IPS DF 4.7 (cell line): ENCODE measurements around the gene NR6A1.

ENCODE experiments used
- DNase-seq: peaks from one replicate; pipeline ENCODE4 v3.0.0-alpha.2; 2013; ENCODE audit warnings: low spot score; ENCODE audit errors: extremely low read depth

NR6A1 gene

DNA sequence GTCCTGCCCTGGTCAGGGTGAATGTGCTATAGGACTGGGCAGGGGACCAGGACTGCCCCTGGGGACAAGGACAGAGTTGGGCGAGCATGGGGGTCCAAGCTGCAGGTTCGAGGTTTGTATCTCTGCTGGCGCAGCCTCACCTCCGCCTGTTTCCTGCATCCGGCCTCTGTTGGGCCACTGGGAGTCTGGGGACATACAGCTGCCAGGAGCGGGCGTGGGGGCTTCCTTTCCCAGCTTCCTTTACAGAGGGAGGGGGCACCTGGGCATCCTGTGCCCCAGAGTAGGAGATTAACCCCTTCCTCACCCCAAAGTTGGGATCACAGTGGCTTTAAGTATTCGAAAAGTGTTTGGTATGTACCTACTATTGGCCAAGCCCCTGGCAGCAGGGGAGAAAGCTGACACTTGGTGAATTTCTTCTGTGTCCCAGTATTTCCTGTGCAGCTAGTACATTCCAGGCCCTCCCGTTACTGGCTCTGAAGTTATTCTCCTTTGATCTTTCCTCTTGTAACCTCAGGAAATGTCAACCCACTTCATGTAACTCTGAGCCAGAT is 24.8 kb upstream of the NR6A1 start:
- no peak for DNase-seq

- DNase-seq, result no peak
Measured at GRCh38 chr9:124794902-124795491, 23.9 kb upstream of the NR6A1 start.

DNA sequence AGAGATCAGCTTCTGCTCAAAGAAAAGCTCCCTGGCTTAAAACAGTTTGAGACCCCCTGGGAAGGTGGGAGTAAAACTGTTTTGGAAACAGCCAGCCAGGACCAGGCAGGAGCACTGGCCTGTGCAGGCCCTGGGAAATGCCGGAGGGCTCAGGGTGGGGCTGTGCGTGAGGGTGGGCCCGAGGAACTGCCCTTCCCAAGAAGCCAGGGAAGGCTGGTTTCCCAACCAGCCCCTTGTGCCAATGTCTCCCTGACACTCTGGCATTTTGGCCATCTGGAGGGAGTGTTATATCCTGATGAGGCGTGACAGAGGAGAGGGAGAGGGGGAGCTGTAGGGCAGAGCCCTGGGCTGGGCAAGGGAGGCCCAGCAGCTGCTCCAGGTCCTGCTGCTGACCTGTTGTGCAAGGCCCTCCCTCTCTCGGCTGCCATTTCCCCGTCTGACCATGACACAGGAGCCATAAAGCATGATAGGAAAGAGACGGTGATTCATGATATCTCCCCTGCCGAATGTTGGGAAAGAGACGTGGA is 22.0 kb upstream of the NR6A1 start:
- no peak for DNase-seq

- DNase-seq, result no peak
Measured at GRCh38 chr9:124792257-124793014, 21.3 kb upstream of the NR6A1 start.

GRCh38 chr9:124790801-124791505 is 19.8 kb upstream of the NR6A1 start:
- DNase-seq, result no peak

DNA sequence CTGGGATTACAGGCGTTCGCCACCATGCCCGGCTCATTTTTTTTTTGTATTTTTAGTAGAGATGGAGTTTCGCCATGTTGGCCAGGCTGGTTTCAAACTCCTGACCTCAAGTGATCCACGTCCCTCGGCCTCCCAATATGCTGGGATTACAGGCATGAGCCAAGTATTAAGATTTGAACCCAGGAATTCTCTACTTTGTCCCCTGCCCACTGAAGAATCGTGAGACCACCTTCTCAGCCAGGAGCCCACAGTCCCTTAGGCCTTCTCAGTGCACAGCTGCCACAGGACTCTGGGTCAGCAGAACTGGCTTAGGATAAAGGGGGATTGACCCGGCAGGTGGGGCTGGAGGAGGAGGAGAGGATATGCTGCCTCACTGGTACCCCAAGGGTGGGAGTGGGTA is 19.2 kb upstream of the NR6A1 start:
- no peak for DNase-seq

DNA sequence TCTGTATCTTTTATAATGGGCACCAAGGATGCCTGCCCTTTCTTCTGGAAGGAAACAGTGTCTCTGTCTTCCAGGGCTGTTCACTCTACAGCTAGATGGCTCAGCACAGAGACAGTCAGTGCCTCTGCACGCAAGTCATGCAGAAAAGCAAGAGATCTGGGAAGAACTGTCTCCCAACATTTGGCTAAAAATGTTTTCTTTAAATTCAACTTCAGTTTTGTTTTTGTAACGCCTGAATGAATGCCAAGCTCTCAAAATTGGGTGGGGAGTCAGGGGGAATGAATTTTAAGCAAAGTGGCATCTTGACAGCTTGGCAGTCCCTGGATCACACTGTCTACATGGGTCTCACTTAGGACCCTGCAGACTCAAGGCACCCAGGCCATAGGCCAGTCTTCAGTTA is 18.4 kb upstream of the NR6A1 start:
- no peak for DNase-seq

- no peak for DNase-seq
Measured at GRCh38 chr9:124788542-124789217, 17.6 kb upstream of the NR6A1 start.

DNA sequence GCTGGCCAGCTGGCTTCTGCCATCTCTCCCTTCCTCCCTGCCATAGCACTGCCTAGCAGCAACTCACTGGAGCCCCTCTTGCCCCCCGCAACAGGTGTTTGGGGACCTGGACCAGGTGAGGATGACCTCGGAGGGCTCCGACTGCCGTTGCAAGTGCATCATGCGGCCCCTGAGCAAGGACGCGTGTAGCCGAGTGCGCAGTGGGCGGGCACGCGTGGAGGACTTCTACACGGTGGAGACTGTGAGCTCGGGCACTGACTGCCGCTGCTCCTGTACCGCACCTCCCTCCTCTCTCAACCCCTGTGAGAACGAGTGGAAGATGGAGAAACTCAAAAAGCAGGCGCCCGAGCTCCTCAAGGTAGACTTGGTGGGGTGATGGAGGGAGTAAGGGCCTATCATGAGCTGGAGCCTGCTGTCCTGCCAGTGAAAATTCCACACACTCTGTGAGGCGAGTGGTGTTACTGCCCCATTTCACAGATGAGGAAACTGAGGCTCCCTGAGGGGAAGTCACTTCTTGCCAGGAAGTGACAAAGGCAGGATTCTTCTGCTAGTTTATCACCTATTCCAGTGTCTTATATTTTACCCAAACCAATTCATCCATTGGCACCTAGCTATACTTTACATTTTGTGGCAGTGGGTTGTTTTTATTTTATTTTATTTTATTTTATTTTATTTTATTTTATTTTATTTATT is 15.9 kb upstream of the NR6A1 start:
- no peak for DNase-seq

GRCh38 chr9:124784509-124784908 is 13.4 kb upstream of the NR6A1 start:
- no peak for DNase-seq

GRCh38 chr9:124783830-124784229 is 12.7 kb upstream of the NR6A1 start:
- no peak for DNase-seq

- DNase-seq, result no peak
Measured at GRCh38 chr9:124782661-124783574, 11.8 kb upstream of the NR6A1 start.

DNA sequence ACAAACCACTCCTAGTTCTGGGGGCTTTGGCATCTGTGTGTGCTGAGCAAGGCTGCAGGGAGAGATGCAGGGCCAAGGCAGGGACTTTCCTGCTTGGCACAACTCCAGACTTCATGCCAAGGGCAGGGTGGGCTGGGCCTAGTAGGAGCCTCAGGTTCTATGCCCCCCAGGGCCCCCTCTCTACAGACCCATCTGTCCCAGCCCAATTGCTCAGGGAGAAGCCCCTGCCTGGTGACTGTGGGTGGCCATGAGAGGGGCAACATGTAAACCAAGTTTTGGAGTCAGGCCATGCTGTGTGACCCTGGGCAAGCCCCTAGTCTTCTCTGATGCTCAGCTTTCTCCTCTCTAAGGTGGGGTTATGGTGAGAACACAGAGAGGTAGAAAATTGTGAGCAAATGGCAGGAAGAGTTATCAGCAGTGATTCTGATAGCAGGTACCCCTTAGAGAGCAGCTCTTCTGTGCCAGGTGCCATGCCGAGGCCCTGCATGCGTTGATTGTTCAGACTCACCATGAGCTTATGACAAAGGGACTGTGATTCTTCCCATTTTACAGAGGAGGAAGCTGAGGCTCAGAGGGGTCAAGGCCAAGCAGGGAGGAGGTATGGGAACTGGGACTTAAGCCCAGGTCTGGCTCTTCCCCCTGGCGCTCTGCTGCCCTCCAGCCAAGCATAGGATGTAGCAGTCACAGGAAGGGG is 11.0 kb upstream of the NR6A1 start:
- no peak for DNase-seq

DNA sequence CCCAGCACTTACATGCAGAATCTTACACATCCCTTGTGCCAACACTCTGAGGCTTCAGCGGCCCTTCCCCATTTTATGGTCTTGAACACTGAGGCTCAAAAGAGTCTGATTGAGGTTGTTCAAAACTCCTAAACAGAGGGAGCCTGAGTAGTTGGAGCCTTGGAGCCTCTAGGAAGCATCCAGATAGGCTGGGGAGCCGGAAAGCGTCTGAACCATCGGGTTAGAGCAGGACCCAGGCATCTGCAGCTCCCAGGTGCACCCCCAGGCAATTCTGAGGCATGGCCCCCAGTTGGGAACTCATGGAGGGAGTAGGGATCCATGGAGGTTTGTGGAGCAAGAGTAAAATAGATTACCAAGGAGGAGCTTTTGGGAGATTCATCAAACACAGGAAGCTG is 9.6 kb upstream of the NR6A1 start:
- DNase-seq, result no peak

DNA sequence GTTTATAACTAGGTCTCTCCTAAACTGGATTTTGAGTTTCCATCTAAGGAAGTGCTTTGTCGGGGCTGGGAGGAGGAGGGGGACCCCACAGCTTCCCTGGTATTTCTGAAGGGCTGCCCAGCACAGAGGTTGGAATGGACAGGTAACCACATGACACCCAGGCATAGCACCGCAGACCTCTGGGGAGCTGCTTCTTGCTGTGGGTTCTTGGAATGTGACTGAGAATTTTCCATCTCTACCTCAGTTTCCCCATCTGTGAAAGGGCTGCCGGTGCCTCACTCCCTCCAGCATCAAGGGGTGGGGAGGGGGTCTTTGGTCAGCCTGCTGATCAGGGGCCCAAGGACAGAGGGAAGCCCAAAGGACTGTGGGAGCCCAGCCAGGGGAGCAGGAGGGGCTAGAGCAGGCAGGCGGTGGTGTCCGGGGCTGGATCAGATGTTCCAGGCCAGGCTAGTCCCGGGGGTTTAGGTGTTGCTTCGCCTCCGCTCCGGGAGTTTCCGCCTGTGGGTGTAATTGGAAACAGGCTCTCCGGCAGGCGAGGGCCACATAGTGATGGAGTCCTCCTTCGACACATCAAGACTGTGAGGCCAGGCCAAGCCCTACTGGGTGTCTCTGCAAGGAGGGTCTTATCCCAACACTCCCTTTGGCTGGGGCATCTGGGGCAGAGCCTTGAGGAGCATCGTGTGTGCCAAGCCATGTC is 9.1 kb upstream of the NR6A1 start:
- no peak for DNase-seq

DNA sequence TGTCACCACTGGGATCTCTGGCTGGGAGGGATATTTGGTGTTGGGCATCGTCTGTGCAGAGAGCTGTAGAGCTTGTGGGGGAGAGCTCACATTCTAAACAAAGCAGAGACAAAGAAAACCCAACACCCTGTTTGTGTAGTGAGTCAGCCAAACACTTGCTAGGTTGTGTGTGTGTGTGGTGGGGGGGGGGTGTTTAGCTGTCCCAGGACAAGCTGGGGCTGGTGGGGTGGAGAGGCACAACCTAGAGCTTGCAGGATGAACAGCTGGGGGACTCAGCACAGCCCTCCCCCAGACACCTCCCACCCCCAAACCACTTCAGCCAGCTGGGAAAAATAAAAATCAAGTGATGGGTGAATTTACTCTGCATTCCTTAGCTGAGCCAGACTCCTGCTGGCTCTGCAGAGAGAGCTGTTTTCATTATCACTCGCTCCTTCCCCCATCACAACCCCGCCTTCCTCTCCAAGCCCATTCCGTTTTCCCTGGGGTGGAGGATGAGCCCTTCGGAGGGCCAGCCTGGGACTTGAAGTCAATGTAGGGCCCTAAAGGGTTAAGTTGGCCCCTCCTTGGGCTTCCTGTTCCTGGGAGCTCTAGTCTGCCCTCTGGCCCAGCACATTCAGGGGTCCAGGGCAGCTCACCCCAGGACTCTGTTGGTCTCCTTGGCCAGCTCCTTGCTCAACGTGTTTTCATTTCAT is 8.4 kb upstream of the NR6A1 start:
- no peak for DNase-seq

DNA sequence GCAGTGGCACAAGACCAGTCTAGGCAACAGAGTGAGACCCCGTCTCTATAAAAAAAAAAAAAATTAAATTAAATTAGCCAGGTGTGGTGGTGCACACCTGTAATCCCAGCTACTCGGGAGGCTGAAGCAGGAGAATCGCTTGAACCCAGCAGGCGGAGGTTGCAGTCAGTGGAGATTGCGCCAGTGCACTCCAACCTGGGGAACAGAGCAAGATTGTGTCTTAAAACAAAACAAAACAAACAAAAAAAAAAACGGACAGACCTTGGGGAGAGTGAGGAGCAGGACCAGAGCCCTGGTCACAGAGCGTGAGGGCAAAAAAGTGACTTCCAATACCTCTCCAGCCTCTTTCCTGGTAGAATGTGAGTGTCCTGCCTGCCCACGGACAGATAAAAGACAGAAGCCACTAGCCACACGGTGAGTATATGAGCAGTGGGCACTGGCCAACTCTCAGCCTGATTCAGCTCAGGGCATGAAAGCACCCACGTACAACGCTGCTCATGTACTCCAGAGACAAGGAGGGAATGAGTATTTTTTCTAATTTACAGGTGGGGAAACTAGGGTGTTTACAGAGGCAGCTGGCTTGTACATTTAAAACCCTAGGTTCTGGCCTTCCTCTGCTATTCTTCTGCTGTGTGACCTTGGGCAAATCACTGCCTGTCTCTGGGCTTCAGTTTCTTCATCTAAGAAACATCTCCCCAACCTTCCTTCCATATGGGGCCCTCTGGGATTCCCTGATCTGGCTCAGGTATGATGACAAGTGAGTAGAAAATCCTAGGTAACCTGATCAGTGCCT is 7.7 kb upstream of the NR6A1 start:
- no peak for DNase-seq
